IMR-90 (cell line): Measurements from ENCODE around the gene TMEM117.

ENCODE experiments used
- CEBPB ChIP-seq: IDR thresholded peaks from 2 replicates; pipeline ENCODE4 v1.6.1; 2012; ENCODE audit warnings: low read depth, low read length, improper control_type of control experiment
- CHD1 ChIP-seq: IDR thresholded peaks from 2 replicates; pipeline ENCODE4 v1.6.1; 2012; ENCODE audit warnings: low read depth, low read length, improper control_type of control experiment
- CTCF ChIP-seq: conservative IDR thresholded peaks from 2 replicates; pipeline ENCODE4 v1.5.1; 2012; ENCODE audit warnings: mild to moderate bottlenecking, low read depth, low read length, improper control_type of control experiment
- ELK1 ChIP-seq: fragments of 150-350 bp; IDR thresholded peaks from 2 replicates; pipeline ENCODE4 v1.6.1; 2016; ENCODE audit warnings: low read depth, mild to moderate bottlenecking, low read length, moderate library complexity, borderline replicate concordance
- FOS ChIP-seq: fragments of 150-350 bp; IDR thresholded peaks from 2 replicates; pipeline ENCODE4 v1.6.1; 2016; ENCODE audit warnings: low read depth, low read length
- MAZ ChIP-seq: IDR thresholded peaks from 2 replicates; pipeline ENCODE4 v1.6.1; 2012; ENCODE audit warnings: low read depth, mild to moderate bottlenecking, low read length, improper control_type of control experiment, moderate library complexity, borderline replicate concordance
- MXI1 ChIP-seq: IDR thresholded peaks from 2 replicates; pipeline ENCODE4 v1.6.1; 2012; ENCODE audit warnings: low read depth, mild to moderate bottlenecking, low read length, moderate library complexity, borderline replicate concordance
- POLR2A ChIP-seq: IDR thresholded peaks from 2 replicates; pipeline ENCODE4 v1.6.1; 2012; ENCODE audit warnings: mild to moderate bottlenecking, low read depth, low read length
- RAD21 ChIP-seq: IDR thresholded peaks from 2 replicates; pipeline ENCODE4 v1.6.1; 2012; ENCODE audit warnings: low read length, improper control_type of control experiment
- RCOR1 ChIP-seq: IDR thresholded peaks from 2 replicates; pipeline ENCODE4 v1.6.1; 2012; ENCODE audit warnings: mild to moderate bottlenecking, low read length, improper control_type of control experiment; ENCODE audit not compliant: insufficient replicate concordance
- RFX5 ChIP-seq: IDR thresholded peaks from 2 replicates; pipeline ENCODE4 v1.8.0; 2012; ENCODE audit warnings: low read depth, mild to moderate bottlenecking, low read length, moderate library complexity
- SMC3 ChIP-seq: fragments of 150-350 bp; IDR thresholded peaks from 2 replicates; pipeline ENCODE4 v1.6.1; 2016; ENCODE audit warnings: low read depth, mild to moderate bottlenecking, antibody characterized with exemption, low read length, moderate library complexity
- USF2 ChIP-seq: fragments of 150-350 bp; IDR thresholded peaks from 2 replicates; pipeline ENCODE4 v1.6.1; 2017; ENCODE audit warnings: mild to moderate bottlenecking, antibody characterized with exemption, low read length, low read depth

- TF ChIP-seq CTCF = no peak
- no peak for TF ChIP-seq POLR2A
- TF ChIP-seq RAD21 = no peak
- TF ChIP-seq CEBPB = no peak
- no peak for TF ChIP-seq ELK1
- no peak for TF ChIP-seq MXI1
- TF ChIP-seq USF2 = no peak
- no peak for TF ChIP-seq CHD1
- TF ChIP-seq MAZ = no peak
- TF ChIP-seq SMC3 = no peak
- TF ChIP-seq RCOR1 = no peak
- TF ChIP-seq FOS = no peak
- no peak for TF ChIP-seq RFX5
Measured at GRCh38 chr12:43973385-43973784, 137.5 kb downstream of the TMEM117 start.
